H1 (cell line): Measurements from ENCODE around the gene SNED1. TPM values are rescaled to one million over a fixed set of nuclear protein-coding genes. Genes with fewer than 3 reads are reported as not detected.

Experiments
- CTCF ChIA-PET: fragments of 300-600 bp; sonication (Branson Sonifier 250); formaldehyde crosslinking; loops from one replicate; lab custom pipeline; 2021; ENCODE audit not compliant: partially characterized antibody; lab: Charles Lee
- POLR2A ChIA-PET: fragments of 300-600 bp; sonication (Branson Sonifier 250); formaldehyde crosslinking; loops from one replicate; lab custom pipeline; 2021; ENCODE audit warnings: inconsistent platforms; ENCODE audit not compliant: partially characterized antibody; lab: Charles Lee
- DNase-seq, 2 experiments: peaks; one replicate each; pipeline versions ENCODE4 v3.0.0 to v3.0.0-alpha.2; 2010 to 2022; ENCODE audit warnings: low spot score in 2 of 2, low read depth in 1 of 2, mixed read lengths in 1 of 2
- FAIRE-seq: peaks from 2 replicates; lab custom pipeline; 2011; peaks lifted over from hg19 to GRCh38; lab: Jason Lieb, UNC
- H2AFZ ChIP-seq: 2 replicates; pipeline ENCODE4 v1.8.1; 2012; ENCODE audit warnings: low read length, inconsistent platforms
- H2AK5ac ChIP-seq: 2 replicates; pipeline ENCODE4 v1.6.1; 2013; ENCODE audit warnings: low read depth, low read length
- H2BK120ac ChIP-seq: replicated peaks from 2 replicates; pipeline ENCODE3; 2013; ENCODE audit warnings: low read depth, low read length, inconsistent platforms
- H2BK12ac ChIP-seq: 2 replicates; pipeline ENCODE4 v1.6.1; 2013; ENCODE audit warnings: low read depth, low read length
- H2BK15ac ChIP-seq: 2 replicates; pipeline ENCODE4 v1.6.1; 2013; ENCODE audit warnings: low read length
- H2BK20ac ChIP-seq: 2 replicates; pipeline ENCODE4 v1.6.1; 2013; ENCODE audit warnings: low read length
- H2BK5ac ChIP-seq: 2 replicates; pipeline ENCODE4 v1.6.1; 2013; ENCODE audit warnings: low read depth, low read length
- H3K14ac ChIP-seq: 2 replicates; pipeline ENCODE4 v1.6.1; 2013; ENCODE audit warnings: inconsistent platforms; ENCODE audit not compliant: insufficient read length
- H3K18ac ChIP-seq: 2 replicates; pipeline ENCODE4 v1.6.1; 2013; ENCODE audit warnings: low read length; ENCODE audit errors: extremely low read depth
- H3K23ac ChIP-seq: 2 replicates; pipeline ENCODE4 v1.6.1; 2013; ENCODE audit warnings: inconsistent platforms; ENCODE audit not compliant: insufficient read length
- H3K23me2 ChIP-seq: 2 replicates; pipeline ENCODE4 v1.6.1; 2013; ENCODE audit warnings: low read depth, low read length
- H3K27ac ChIP-seq: 2 replicates; pipeline ENCODE4 v1.6.1; 2011; ENCODE audit warnings: low read depth, low read length, inconsistent platforms
- H3K27me3 ChIP-seq, 4 experiments: replicated peaks in 1 of 4; 1 replicate in 1 of 4; 2 replicates in 3 of 4; pipeline versions ENCODE4 v1.6.1 to v1.8.1; 2011 to 2013; ENCODE audit warnings: low read length in 3 of 4, mild to moderate bottlenecking in 3 of 4, inconsistent platforms in 2 of 4, mixed read lengths in 2 of 4, moderate library complexity in 1 of 4; ENCODE audit not compliant: control insufficient read depth in 3 of 4, insufficient read depth in 3 of 4; ENCODE audit errors: extremely low read depth in 1 of 4
- H3K36me3 ChIP-seq, 4 experiments: 2 replicates each; pipeline versions ENCODE4 v1.6.1 to v1.8.1; 2011 to 2013; ENCODE audit warnings: mild to moderate bottlenecking in 4 of 4, low read length in 3 of 4, moderate library complexity in 2 of 4, control low read depth in 1 of 4, inconsistent platforms in 1 of 4; ENCODE audit not compliant: insufficient read depth in 4 of 4, control insufficient read depth in 2 of 4
- H3K4ac ChIP-seq: replicated peaks from 2 replicates; pipeline ENCODE3; 2013; ENCODE audit warnings: low read length, low read depth, mixed read lengths, inconsistent platforms; ENCODE audit not compliant: insufficient read length
- H3K4me1 ChIP-seq, 4 experiments: replicated peaks in 1 of 4; 1 replicate in 1 of 4; 2 replicates in 3 of 4; pipeline versions ENCODE4 v1.6.1 to v1.8.1; 2011 to 2013; ENCODE audit warnings: low read length in 3 of 4, inconsistent platforms in 2 of 4, mixed read lengths in 1 of 4; ENCODE audit not compliant: insufficient read depth in 4 of 4, control insufficient read depth in 3 of 4
- H3K4me2 ChIP-seq, 2 experiments: 2 replicates each; pipeline versions ENCODE4 v1.6.1 to v1.8.1; 2011 to 2013; ENCODE audit warnings: low read depth in 2 of 2, low read length in 2 of 2, control low read depth in 1 of 2, inconsistent platforms in 1 of 2, mild to moderate bottlenecking in 1 of 2; ENCODE audit not compliant: insufficient read depth in 1 of 2
- H3K4me3 ChIP-seq, 4 experiments: fragments of 200-600, 300-600 bp in 1 of 4; sonication (generic), shearing (Covaris generic), sonication (Bioruptor Twin) in 1 of 4; 2 replicates each; pipeline versions ENCODE4 v1.5.1 to v1.8.1; 2011 to 2016; ENCODE audit warnings: low read length in 4 of 4, low read depth in 3 of 4, control low read depth in 2 of 4, inconsistent platforms in 2 of 4, mild to moderate bottlenecking in 2 of 4, mixed read lengths in 1 of 4, moderate library complexity in 1 of 4; ENCODE audit not compliant: insufficient read depth in 2 of 4; ENCODE audit errors: extremely low read depth in 1 of 4
- H3K56ac ChIP-seq: replicated peaks from 2 replicates; pipeline ENCODE3; 2013; ENCODE audit warnings: low read depth, mild to moderate bottlenecking, mixed read lengths, low read length, inconsistent platforms; ENCODE audit not compliant: insufficient read length
- H3K79me1 ChIP-seq: 2 replicates; pipeline ENCODE4 v1.6.1; 2013; ENCODE audit warnings: low read depth, low read length, control low read depth
- H3K79me2 ChIP-seq, 2 experiments: 2 replicates each; pipeline versions ENCODE4 v1.6.1 to v1.8.1; 2012 to 2013; ENCODE audit warnings: low read length in 2 of 2, mild to moderate bottlenecking in 2 of 2, inconsistent platforms in 1 of 2; ENCODE audit not compliant: insufficient read depth in 2 of 2, control insufficient read depth in 1 of 2
- H3K9ac ChIP-seq, 4 experiments: replicated peaks in 1 of 4; 1 replicate in 1 of 4; 2 replicates in 3 of 4; pipeline versions ENCODE4 v1.6.1 to v1.8.1; 2011 to 2013; ENCODE audit warnings: low read depth in 3 of 4, low read length in 3 of 4, control low read depth in 2 of 4, mild to moderate bottlenecking in 2 of 4, moderate library complexity in 2 of 4, inconsistent platforms in 1 of 4; ENCODE audit errors: extremely low read depth in 1 of 4
- H3K9me3 ChIP-seq, 2 experiments: 2 replicates each; pipeline versions ENCODE4 v1.6.1 to v1.8.1; 2012 to 2013; ENCODE audit warnings: mild to moderate bottlenecking in 2 of 2, moderate library complexity in 2 of 2, control low read depth in 1 of 2, inconsistent platforms in 1 of 2, low read depth in 1 of 2, low read length in 1 of 2, mixed read lengths in 1 of 2; ENCODE audit not compliant: insufficient read depth in 2 of 2
- H4K20me1 ChIP-seq, 2 experiments: replicated peaks in 1 of 2; 2 replicates each; pipeline versions ENCODE3 to v1.8.1; 2011 to 2013; ENCODE audit warnings: inconsistent platforms in 2 of 2, low read length in 2 of 2, mild to moderate bottlenecking in 1 of 2; ENCODE audit not compliant: insufficient read depth in 2 of 2, control insufficient read depth in 1 of 2
- H4K5ac ChIP-seq: 2 replicates; pipeline ENCODE4 v1.6.1; 2013; ENCODE audit warnings: low read length, low read depth, mixed read lengths, inconsistent platforms; ENCODE audit not compliant: insufficient read length
- H4K8ac ChIP-seq: 2 replicates; pipeline ENCODE4 v1.8.0; 2013; ENCODE audit warnings: mild to moderate bottlenecking, moderate library complexity, low read length, inconsistent platforms; ENCODE audit not compliant: insufficient read depth; ENCODE audit errors: extremely low read depth
- H4K91ac ChIP-seq: replicated peaks from 2 replicates; pipeline ENCODE3; 2013; ENCODE audit warnings: low read length, mixed read lengths, inconsistent platforms; ENCODE audit not compliant: insufficient read length
- ASH2L ChIP-seq: fragments of 200-600, 300-600 bp; sonication (generic); IDR thresholded peaks from one replicate; pipeline ENCODE4 v1.7.1; 2017; ENCODE audit warnings: low read length
- ATF3 ChIP-seq: IDR thresholded peaks from 2 replicates; pipeline ENCODE4 v1.6.1; 2011; ENCODE audit warnings: low read depth, mild to moderate bottlenecking, low read length; ENCODE audit not compliant: insufficient read depth
- BRCA1 ChIP-seq: IDR thresholded peaks from 2 replicates; pipeline ENCODE4 v1.6.1; 2012; ENCODE audit warnings: low read depth, low read length, improper control_type of control experiment
- CREB1 ChIP-seq: IDR thresholded peaks from 2 replicates; pipeline ENCODE4 v1.6.1; 2012; ENCODE audit warnings: inconsistent platforms
- GABPA ChIP-seq: IDR thresholded peaks from 2 replicates; pipeline ENCODE4 v1.6.1; 2011; ENCODE audit warnings: mild to moderate bottlenecking, low read length, moderate library complexity, borderline replicate concordance; ENCODE audit not compliant: insufficient read depth
- GTF2F1 ChIP-seq: IDR thresholded peaks from 2 replicates; pipeline ENCODE4 v1.6.1; 2012; ENCODE audit warnings: low read depth, low read length, improper control_type of control experiment, borderline replicate concordance
- NANOG ChIP-seq: IDR thresholded peaks from 2 replicates; pipeline ENCODE4 v1.6.1; 2011; ENCODE audit warnings: low read length, low read depth, mild to moderate bottlenecking, inconsistent platforms; ENCODE audit not compliant: insufficient read depth, poor library complexity, severe bottlenecking
- NRF1 ChIP-seq: IDR thresholded peaks from 2 replicates; pipeline ENCODE4 v1.6.1; 2011; ENCODE audit warnings: mild to moderate bottlenecking, low read depth, low read length, improper control_type of control experiment
- POU5F1 ChIP-seq: IDR thresholded peaks from 2 replicates; pipeline ENCODE4 v1.6.1; 2011; ENCODE audit warnings: low read depth, mild to moderate bottlenecking, low read length, moderate library complexity
- RFX5 ChIP-seq: IDR thresholded peaks from 2 replicates; pipeline ENCODE4 v1.6.1; 2011; ENCODE audit warnings: low read depth, low read length, improper control_type of control experiment, borderline replicate concordance
- SUZ12 ChIP-seq: fragments of 200-600 bp; sonication (generic); IDR thresholded peaks from 2 replicates; pipeline ENCODE4 v1.6.1; 2012; ENCODE audit warnings: mild to moderate bottlenecking, inconsistent platforms, low read length, moderate library complexity, mixed read lengths
- TAF1 ChIP-seq: IDR thresholded peaks from 2 replicates; pipeline ENCODE4 v1.6.1; 2011; ENCODE audit warnings: mild to moderate bottlenecking, low read depth, low read length
- TBP ChIP-seq: IDR thresholded peaks from 2 replicates; pipeline ENCODE4 v1.6.1; 2011; ENCODE audit warnings: low read depth, low read length, improper control_type of control experiment
- WGBS, 2 experiments: shearing (Covaris generic) in 1 of 2; methylation state at CpG; one replicate each; pipeline versions ENCODE4 v1.1.6 to v1.1.7; 2013 to 2015; ENCODE audit warnings: low lambda C conversion rate in 2 of 2, mixed read lengths in 2 of 2, inconsistent platforms in 1 of 2, low coverage in 1 of 2, missing lambda C conversion rate in 1 of 2; ENCODE audit not compliant: insufficient replicate concordance in 2 of 2, insufficient coverage in 1 of 2, insufficient read length in 1 of 2; ENCODE audit errors: extremely low coverage in 1 of 2, missing lambda C conversion rate in 1 of 2; 5-methylcytosine and 5-hydroxymethylcytosine counted together
- polyA plus RNA-seq, 7 experiments: library from polyadenylated mRNA; depleted of rRNA in 3 of 7; stranded (reverse) in 5 of 7; unstranded in 2 of 7; fragments of >200 nt in 5 of 7; fragments of 200-250 nt in 2 of 7; gene quantifications; 1 replicate in 5 of 7; 2 replicates in 1 of 7; 4 replicates in 1 of 7; pipeline versions ENCODE4 v1.2.1 to v1.2.3, GENCODE V29; 2011 to 2013; ENCODE audit warnings: missing spikeins in 2 of 7, mixed read lengths in 2 of 7
- total RNA-seq: library from RNA; stranded (reverse); fragmentation: NEBNext Ultra II Directional; extraction: Animal tissue kit (Norgen Biotek cat#: 25700); gene quantifications from 2 replicates; pipeline ENCODE4 v1.2.1, GENCODE V29; 2021

The SNED1 gene
- total and polyA plus RNA-seq, 2 of the 8 experiments (the other 6 are each of a cell fraction or from before 2014, with no cell fraction given): 1.9 TPM

- H3K4ac ChIP-seq: no peak overlapping the region
- no peak overlapping the region for H2BK5ac ChIP-seq
- no peak overlapping the region for H3K14ac ChIP-seq
- H3K18ac ChIP-seq: no peak overlapping the region
- peaks cover 4% of the 10 kb centered on the region; the same call in 1 of the 2 replicates for H3K23me2 ChIP-seq
- H3K27ac ChIP-seq: no peak overlapping the region
- no peak overlapping the region for H4K91ac ChIP-seq
- H3K79me2 ChIP-seq: no peaks in the 10 kb centered on the region
- no peak overlapping the region for H2BK120ac ChIP-seq
- H3K9ac ChIP-seq: no peak overlapping the region
- no peak overlapping the region for H2BK20ac ChIP-seq
- no peak for FAIRE-seq
- H3K56ac ChIP-seq: no peak overlapping the region
- H3K23ac ChIP-seq: no peak overlapping the region
- no peaks in the 10 kb centered on the region for H3K79me1 ChIP-seq
- POLR2A ChIA-PET: no interaction called here
- CTCF ChIA-PET: no interaction called here
- no peak overlapping the region for H2BK15ac ChIP-seq
- no peak for DNase-seq
- H3K27me3 ChIP-seq: peaks cover 5 to 23% (median 15%) of the 10 kb centered on the region in 4 experiments
- H3K9me3 ChIP-seq: peaks cover 11 to 13% of the 10 kb centered on the region in 2 experiments
- no peak overlapping the region for H2AFZ ChIP-seq
- peaks cover 0 to 7% of the 10 kb centered on the region in 2 experiments for H4K20me1 ChIP-seq
- no peak overlapping the region for H2AK5ac ChIP-seq
- peaks cover 0 to 4% (median 2%) of the 10 kb centered on the region in 4 experiments; a peak in 5 of 7 replicates for H3K4me1 ChIP-seq
- no peak overlapping the region for H3K4me3 ChIP-seq
- H2BK12ac ChIP-seq: no peak overlapping the region
- no peak overlapping the region for H3K4me2 ChIP-seq
- H4K8ac ChIP-seq: no peak overlapping the region
- 83% methylated on average over 1 of the region's 1 CpG; no CpG with 5 or more reads in 1 of the 2 experiments for WGBS, 2 experiments
- H3K36me3 ChIP-seq: no peaks in the 10 kb centered on the region
- no peak overlapping the region for H4K5ac ChIP-seq
- no peak for TF ChIP-seq ATF3
- TF ChIP-seq RFX5: no peak
- no peak for TF ChIP-seq GABPA
- TF ChIP-seq POU5F1: no peak
- TF ChIP-seq CREB1: no peak
- no peak for TF ChIP-seq NRF1
- no peak for TF ChIP-seq TAF1
- no peak for TF ChIP-seq BRCA1
- no peak for TF ChIP-seq GTF2F1
- no peak for TF ChIP-seq ASH2L
- no peak for TF ChIP-seq TBP
- TF ChIP-seq NANOG: no peak
- no peak for TF ChIP-seq SUZ12
These were observed 5.6 kb downstream of the SNED1 start for GRCh38 chr2:241003830-241004564.
